Caco-2 (cell line): ENCODE measurements around the gene TMEM141. TPM values are rescaled to one million over a fixed set of nuclear protein-coding genes. Genes with fewer than 3 reads are reported as not detected.

ENCODE experiments used
- BruUV-seq: library from RNA; stranded (reverse); fragments of 400-500 nt; replicated peaks from 2 replicates; lab custom pipeline; 2021; lab: Mats Ljungman, UMichigan
- CTCF ChIA-PET: fragments of 300-600 bp; sonication (Branson Sonifier 250); formaldehyde crosslinking; loops from one replicate; lab custom pipeline; 2022; ENCODE audit warnings: antibody characterized with exemption; lab: Charles Lee
- POLR2A ChIA-PET: fragments of 300-600 bp; sonication (Branson Sonifier 250); formaldehyde crosslinking; loops from one replicate; lab custom pipeline; 2022; ENCODE audit warnings: antibody characterized with exemption; lab: Charles Lee
- DNase-seq, 2 experiments: peaks; one replicate each; pipeline versions ENCODE4 v3.0.0 to v3.0.0-alpha.2; 2020 to 2022
- H3K27me3 ChIP-seq: replicated peaks from 2 replicates; pipeline ENCODE4 v1.6.0; 2011; ENCODE audit warnings: low read length; ENCODE audit not compliant: control insufficient read depth, insufficient read depth
- H3K36me3 ChIP-seq: 2 replicates; pipeline ENCODE4 v1.5.1; 2011; ENCODE audit warnings: low read length; ENCODE audit not compliant: control insufficient read depth, insufficient read depth
- H3K4me1 ChIP-seq: fragments of 250-450 bp; sonication (Bioruptor Pico); 2 replicates; pipeline ENCODE4 v1.5.1; 2020; ENCODE audit warnings: mild to moderate bottlenecking
- H3K4me3 ChIP-seq: 2 replicates; pipeline ENCODE4 v1.5.1; 2011; ENCODE audit warnings: low read depth, mild to moderate bottlenecking, control low read depth, low read length
- H3K9me3 ChIP-seq: fragments of 250-450 bp; sonication (Bioruptor Pico); 2 replicates; pipeline ENCODE4 v1.5.1; 2020; ENCODE audit warnings: mild to moderate bottlenecking, moderate library complexity
- H3K27ac Mint-ChIP-seq: one replicate; pipeline ENCODE4 v1.8.0; 2022; ENCODE audit warnings: mixed read lengths; ENCODE audit not compliant: unreplicated experiment
- H3K27me3 Mint-ChIP-seq: one replicate; pipeline ENCODE4 v1.8.0; 2022; ENCODE audit warnings: mixed read lengths; ENCODE audit not compliant: insufficient read depth, unreplicated experiment
- H3K36me3 Mint-ChIP-seq: one replicate; pipeline ENCODE4 v1.8.0; 2022; ENCODE audit warnings: mild to moderate bottlenecking, mixed read lengths; ENCODE audit not compliant: insufficient read depth, unreplicated experiment
- H3K4me1 Mint-ChIP-seq: one replicate; pipeline ENCODE4 v1.8.0; 2022; ENCODE audit warnings: low read depth, mixed read lengths; ENCODE audit not compliant: unreplicated experiment
- H3K4me3 Mint-ChIP-seq: one replicate; pipeline ENCODE4 v1.8.0; 2022; ENCODE audit warnings: mild to moderate bottlenecking, moderate library complexity, mixed read lengths; ENCODE audit not compliant: unreplicated experiment
- H3K9me3 Mint-ChIP-seq: one replicate; pipeline ENCODE4 v1.8.0; 2022; ENCODE audit warnings: mixed read lengths; ENCODE audit not compliant: unreplicated experiment
- intact Hi-C: fragments of 100-400 bp; cut with micrococcal nuclease; formaldehyde crosslinking; loops from one replicate; pipeline ENCODE4 v1.10.0; 2022; ENCODE audit not compliant: unreplicated experiment
- total RNA-seq: library from RNA; stranded (reverse); gene quantifications from 2 replicates; pipeline ENCODE4 v1.2.3, GENCODE V29; 2022
- TF ChIP-seq, protein P1 (sequence below), 2 experiments: fragments of 200-600 bp in 1 of 2; IDR thresholded peaks; 1 replicate in 1 of 2; 2 replicates in 1 of 2; pipeline versions ENCODE4 v1.5.1 to v1.8.0; 2011 to 2022; ENCODE audit warnings: antibody characterized with exemption in 1 of 2, control low read depth in 1 of 2, inconsistent platforms in 1 of 2, low read depth in 1 of 2, low read length in 1 of 2, mild to moderate bottlenecking in 1 of 2, moderate library complexity in 1 of 2; ENCODE audit not compliant: insufficient read depth in 1 of 2, severe bottlenecking in 1 of 2, unreplicated experiment in 1 of 2

The TMEM141 gene
- total RNA-seq, 1 experiment from 2014 or later: 107 TPM

- no peaks in the 10 kb centered on the region for H3K9me3 ChIP-seq
- H3K27me3 Mint-ChIP-seq: no peaks in the 10 kb centered on the region
- H3K36me3 Mint-ChIP-seq: peaks cover 72% of the 10 kb centered on the region
- ChIA-PET POLR2A (no interaction called here), CTCF (interaction anchor here (0.6 to 1.3 kb wide), 2 partner anchors 11 to 40 kb away, joined by 3 to 5 read pairs; no protein-coding TSS in a partner anchor)
- peaks cover 6% of the 10 kb centered on the region for H3K36me3 ChIP-seq
- no TSS peak for BruUV-seq
- no peak overlapping the region for H3K4me3 Mint-ChIP-seq
- H3K4me1 ChIP-seq: no peaks in the 10 kb centered on the region
- no peaks in the 10 kb centered on the region for H3K9me3 Mint-ChIP-seq
- TF ChIP-seq, protein P1, sequence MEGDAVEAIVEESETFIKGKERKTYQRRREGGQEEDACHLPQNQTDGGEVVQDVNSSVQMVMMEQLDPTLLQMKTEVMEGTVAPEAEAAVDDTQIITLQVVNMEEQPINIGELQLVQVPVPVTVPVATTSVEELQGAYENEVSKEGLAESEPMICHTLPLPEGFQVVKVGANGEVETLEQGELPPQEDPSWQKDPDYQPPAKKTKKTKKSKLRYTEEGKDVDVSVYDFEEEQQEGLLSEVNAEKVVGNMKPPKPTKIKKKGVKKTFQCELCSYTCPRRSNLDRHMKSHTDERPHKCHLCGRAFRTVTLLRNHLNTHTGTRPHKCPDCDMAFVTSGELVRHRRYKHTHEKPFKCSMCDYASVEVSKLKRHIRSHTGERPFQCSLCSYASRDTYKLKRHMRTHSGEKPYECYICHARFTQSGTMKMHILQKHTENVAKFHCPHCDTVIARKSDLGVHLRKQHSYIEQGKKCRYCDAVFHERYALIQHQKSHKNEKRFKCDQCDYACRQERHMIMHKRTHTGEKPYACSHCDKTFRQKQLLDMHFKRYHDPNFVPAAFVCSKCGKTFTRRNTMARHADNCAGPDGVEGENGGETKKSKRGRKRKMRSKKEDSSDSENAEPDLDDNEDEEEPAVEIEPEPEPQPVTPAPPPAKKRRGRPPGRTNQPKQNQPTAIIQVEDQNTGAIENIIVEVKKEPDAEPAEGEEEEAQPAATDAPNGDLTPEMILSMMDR (IDR thresholded peaks at IDR 0.05; ENCODE audit: insufficient read depth in 1 of 2, low read depth in 1 of 2, low read length in 1 of 2, severe bottlenecking in 1 of 2, unreplicated experiment in 1 of 2): no peak
- DNase-seq: no peak
- no peaks in the 10 kb centered on the region for H3K4me1 Mint-ChIP-seq
- H3K4me3 ChIP-seq: no peak overlapping the region
- intact Hi-C loops: no loop called here
- no peaks in the 10 kb centered on the region for H3K27me3 ChIP-seq
- no peak overlapping the region for H3K27ac Mint-ChIP-seq
These were observed 39.1 kb downstream of the TMEM141 start for GRCh38 chr9:136829981-136830885.

DNA sequence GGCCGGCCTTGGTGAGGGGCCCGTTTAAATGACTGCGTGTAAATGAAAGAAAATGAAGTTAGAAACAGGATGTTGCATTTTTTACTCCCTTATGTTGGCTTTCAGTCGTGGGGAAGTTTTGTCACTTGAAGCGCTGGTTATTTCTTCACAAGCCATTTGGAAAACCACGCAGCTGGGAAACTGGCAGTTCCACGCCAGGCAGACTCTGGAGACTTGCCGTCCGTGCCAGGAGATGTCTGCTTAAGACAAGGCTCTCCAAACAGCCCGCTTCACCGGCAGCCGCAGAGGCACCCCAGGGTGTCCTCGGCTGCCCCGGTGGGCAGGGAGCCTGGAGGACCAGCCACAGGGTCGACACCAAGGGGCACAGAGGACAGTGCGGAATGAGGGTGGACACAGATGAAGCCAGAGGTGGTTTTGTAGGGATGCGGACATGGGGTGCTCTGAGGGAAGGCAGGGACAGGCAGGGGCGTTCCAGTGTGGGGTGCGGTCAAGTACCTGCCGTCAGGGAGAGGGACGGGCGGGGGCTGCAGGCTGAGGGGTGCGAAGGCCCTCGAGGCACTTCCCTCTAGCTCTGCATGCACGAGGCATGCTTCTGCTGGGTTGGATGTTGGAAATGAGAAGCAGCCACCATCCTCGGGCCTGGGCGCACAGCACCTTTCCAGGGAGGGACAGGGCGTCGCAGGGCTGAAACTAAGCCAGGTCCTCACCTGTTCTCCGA is 40.0 kb downstream of the TMEM141 start:
- peaks cover 6% of the 10 kb centered on the region for H3K36me3 ChIP-seq
- ChIA-PET POLR2A (no interaction called here), CTCF (no interaction called here)
- Mint-ChIP-seq H3K9me3 (no peaks in the 10 kb centered on the region), H3K36me3 (peaks cover 72% of the 10 kb centered on the region), H3K27me3 (no peaks in the 10 kb centered on the region), H3K4me1 (no peaks in the 10 kb centered on the region), H3K4me3 (no peak overlapping the region), H3K27ac (no peak overlapping the region)
- no peak overlapping the region for H3K4me3 ChIP-seq
- BruUV-seq: no TSS peak
- no peaks in the 10 kb centered on the region for H3K9me3 ChIP-seq
- no peaks in the 10 kb centered on the region for H3K4me1 ChIP-seq
- DNase-seq: no peak
- TF ChIP-seq, protein P1 (IDR thresholded peaks at IDR 0.05; ENCODE audit: insufficient read depth in 1 of 2, low read depth in 1 of 2, low read length in 1 of 2, severe bottlenecking in 1 of 2, unreplicated experiment in 1 of 2): no peak
- no peaks in the 10 kb centered on the region for H3K27me3 ChIP-seq
- intact Hi-C loops: no loop called here

DNA sequence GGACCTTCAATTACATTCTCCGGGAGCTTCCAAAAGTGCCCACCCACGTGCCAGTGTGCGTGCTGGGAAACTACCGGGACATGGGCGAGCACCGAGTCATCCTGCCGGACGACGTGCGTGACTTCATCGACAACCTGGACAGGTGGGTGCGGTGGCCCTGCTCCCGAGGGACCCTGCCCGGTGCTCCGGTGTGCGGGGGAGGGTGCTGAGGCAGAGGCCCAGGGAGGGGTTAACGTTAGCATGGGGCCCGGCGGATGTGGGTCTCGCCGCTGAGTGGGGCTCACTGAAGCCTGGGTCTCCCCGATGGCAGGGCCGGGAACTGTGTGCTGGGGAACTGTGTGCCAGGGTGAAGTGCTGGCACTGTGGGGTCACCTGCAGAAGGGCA is 40.6 kb downstream of the TMEM141 start:
- no peaks in the 10 kb centered on the region for H3K27me3 ChIP-seq
- Mint-ChIP-seq H3K4me1 (no peaks in the 10 kb centered on the region), H3K4me3 (no peak overlapping the region), H3K36me3 (peaks cover 73% of the 10 kb centered on the region), H3K27ac (no peak overlapping the region), H3K27me3 (no peaks in the 10 kb centered on the region), H3K9me3 (no peaks in the 10 kb centered on the region)
- peaks cover 6% of the 10 kb centered on the region for H3K36me3 ChIP-seq
- H3K4me1 ChIP-seq: no peaks in the 10 kb centered on the region
- intact Hi-C loops: no loop called here
- H3K9me3 ChIP-seq: no peaks in the 10 kb centered on the region
- BruUV-seq: no TSS peak
- TF ChIP-seq, protein P1 (IDR thresholded peaks at IDR 0.05; ENCODE audit: insufficient read depth in 1 of 2, low read depth in 1 of 2, low read length in 1 of 2, severe bottlenecking in 1 of 2, unreplicated experiment in 1 of 2): no peak
- CTCF ChIA-PET: no interaction called here
- DNase-seq: no peak
- POLR2A ChIA-PET: no interaction called here
- H3K4me3 ChIP-seq: no peak overlapping the region
